Liver (tissue), 9 donors: ENCODE measurements around the gene ADNP2. TPM values are rescaled to one million over a fixed set of nuclear protein-coding genes. Genes with fewer than 3 reads are reported as not detected.

Experiments
- DNase-seq: peaks from one replicate; pipeline ENCODE4 v3.0.0-alpha.2; 2017; ENCODE audit warnings: low spot score
- H3K27ac ChIP-seq, 2 donors: one replicate each; pipeline ENCODE4 v1.7.0; 2013; ENCODE audit warnings: inconsistent platforms in 2 of 2, low read length in 2 of 2, control low read depth in 1 of 2, low read depth in 1 of 2, mild to moderate bottlenecking in 1 of 2
- H3K27me3 ChIP-seq, 4 donors: one replicate each; pipeline versions ENCODE4 v1.6.1 to v1.7.0; 2013; ENCODE audit warnings: low read length in 3 of 4, inconsistent platforms in 1 of 4, mild to moderate bottlenecking in 1 of 4, moderate library complexity in 1 of 4; ENCODE audit not compliant: control insufficient read depth in 4 of 4, insufficient read depth in 4 of 4
- H3K36me3 ChIP-seq, 4 donors: one replicate each; pipeline versions ENCODE4 v1.6.1 to v1.7.0; 2013; ENCODE audit warnings: low read length in 3 of 4, mild to moderate bottlenecking in 3 of 4, low read depth in 1 of 4, moderate library complexity in 1 of 4; ENCODE audit not compliant: control insufficient read depth in 4 of 4, insufficient read depth in 3 of 4
- H3K4me1 ChIP-seq, 4 donors: one replicate each; pipeline versions ENCODE4 v1.6.1 to v1.7.0; 2013; ENCODE audit warnings: low read length in 3 of 4, mild to moderate bottlenecking in 3 of 4, moderate library complexity in 1 of 4; ENCODE audit not compliant: control insufficient read depth in 4 of 4, insufficient read depth in 4 of 4
- H3K4me3 ChIP-seq, 3 donors: one replicate each; pipeline versions ENCODE4 v1.6.1 to v1.7.0; 2013; ENCODE audit warnings: low read length in 3 of 3, control low read depth in 1 of 3, low read depth in 1 of 3, mild to moderate bottlenecking in 1 of 3
- H3K9ac ChIP-seq, 2 donors: one replicate each; pipeline ENCODE4 v1.7.0; 2013; ENCODE audit warnings: low read length in 2 of 2, mild to moderate bottlenecking in 2 of 2, moderate library complexity in 2 of 2, control low read depth in 1 of 2, low read depth in 1 of 2
- H3K9me3 ChIP-seq, 4 donors: one replicate each; pipeline versions ENCODE4 v1.6.1 to v1.7.0; 2013; ENCODE audit warnings: low read length in 3 of 4; ENCODE audit not compliant: control insufficient read depth in 4 of 4
- EGR1 ChIP-seq, 2 donors: IDR thresholded peaks; 2 replicates each; pipeline ENCODE4 v1.6.1; 2016 to 2018; ENCODE audit warnings: antibody characterized with exemption in 2 of 2, low read depth in 2 of 2
- FOXA2 ChIP-seq: IDR thresholded peaks from 2 replicates; pipeline ENCODE4 v1.6.1; 2016; ENCODE audit warnings: antibody characterized with exemption
- HNF4G ChIP-seq: IDR thresholded peaks from 2 replicates; pipeline ENCODE4 v1.6.1; 2016; ENCODE audit warnings: antibody characterized with exemption
- JUND ChIP-seq, 2 donors: IDR thresholded peaks; 2 replicates each; pipeline ENCODE4 v1.6.1; 2016; ENCODE audit warnings: antibody characterized with exemption in 2 of 2
- RXRA ChIP-seq, 2 donors: IDR thresholded peaks; 2 replicates each; pipeline ENCODE4 v1.6.1; 2017 to 2018; ENCODE audit warnings: antibody characterized with exemption in 2 of 2, mild to moderate bottlenecking in 1 of 2
- YY1 ChIP-seq: IDR thresholded peaks from 2 replicates; pipeline ENCODE4 v1.6.1; 2016; ENCODE audit warnings: antibody characterized with exemption, mild to moderate bottlenecking
- WGBS: extraction: QIAGEN DNeasy Blood & Tissue Kit; methylation state at CpG from one replicate; pipeline ENCODE4 v1.1.7; 2013; 5-methylcytosine and 5-hydroxymethylcytosine counted together
- polyA plus RNA-seq, 2 donors: library from polyadenylated mRNA; stranded (reverse) in 1 of 2; unstranded in 1 of 2; fragments of 200-250 nt in 1 of 2; fragments of >200 nt in 1 of 2; fragmentation: Nextera tagmentation in 1 of 2; extraction: Ambion mirVana in 1 of 2; gene quantifications; one replicate each; pipeline versions ENCODE4 v1.2.1 to v1.2.3, GENCODE V29; 2013 to 2015
- total RNA-seq, 2 donors: library from RNA; depleted of rRNA; stranded (reverse); fragments of >200 nt; gene quantifications; one replicate each; pipeline ENCODE4 v1.2.3, GENCODE V29; 2014
- TF ChIP-seq, protein P1 (sequence below): IDR thresholded peaks from 2 replicates; pipeline ENCODE4 v1.6.1; 2016; ENCODE audit warnings: antibody characterized with exemption
- TF ChIP-seq, protein P2 (sequence below): fragments of 150-350 bp; IDR thresholded peaks from 2 replicates; pipeline ENCODE4 v1.5.1; 2017; ENCODE audit warnings: improper control_type of control experiment, low read depth, low read length; ENCODE audit not compliant: missing input control
- TF ChIP-seq, protein P3 (sequence below): IDR thresholded peaks from 2 replicates; pipeline ENCODE4 v1.6.1; 2016; ENCODE audit warnings: antibody characterized with exemption, mild to moderate bottlenecking
- TF ChIP-seq, protein P4 (sequence below): IDR thresholded peaks from 2 replicates; pipeline ENCODE4 v1.6.1; 2016; ENCODE audit warnings: antibody characterized with exemption
- donor health status: healthy.
- donor health status: healthy.
- donor health status: healthy.
- donor health status: healthy.
- donor health status: healthy.

Gene ADNP2
- total and polyA plus RNA-seq, 4 donors = 2.7 to 9.9 (median 6.4) TPM

- no peak overlapping the region for H3K4me3 ChIP-seq
- H3K36me3 ChIP-seq = peaks cover 15 to 36% (median 27%) of the 10 kb centered on the region in 4 donors
- 97% methylated on average over 14 of the region's 14 CpGs for WGBS
- no peaks in the 10 kb centered on the region for H3K27me3 ChIP-seq
- H3K9ac ChIP-seq = no peak overlapping the region
- no peaks in the 10 kb centered on the region for H3K4me1 ChIP-seq
- DNase-seq = no peak
- TF ChIP-seq, protein P1, sequence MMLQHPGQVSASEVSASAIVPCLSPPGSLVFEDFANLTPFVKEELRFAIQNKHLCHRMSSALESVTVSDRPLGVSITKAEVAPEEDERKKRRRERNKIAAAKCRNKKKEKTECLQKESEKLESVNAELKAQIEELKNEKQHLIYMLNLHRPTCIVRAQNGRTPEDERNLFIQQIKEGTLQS = no peak
- TF ChIP-seq, protein P2, sequence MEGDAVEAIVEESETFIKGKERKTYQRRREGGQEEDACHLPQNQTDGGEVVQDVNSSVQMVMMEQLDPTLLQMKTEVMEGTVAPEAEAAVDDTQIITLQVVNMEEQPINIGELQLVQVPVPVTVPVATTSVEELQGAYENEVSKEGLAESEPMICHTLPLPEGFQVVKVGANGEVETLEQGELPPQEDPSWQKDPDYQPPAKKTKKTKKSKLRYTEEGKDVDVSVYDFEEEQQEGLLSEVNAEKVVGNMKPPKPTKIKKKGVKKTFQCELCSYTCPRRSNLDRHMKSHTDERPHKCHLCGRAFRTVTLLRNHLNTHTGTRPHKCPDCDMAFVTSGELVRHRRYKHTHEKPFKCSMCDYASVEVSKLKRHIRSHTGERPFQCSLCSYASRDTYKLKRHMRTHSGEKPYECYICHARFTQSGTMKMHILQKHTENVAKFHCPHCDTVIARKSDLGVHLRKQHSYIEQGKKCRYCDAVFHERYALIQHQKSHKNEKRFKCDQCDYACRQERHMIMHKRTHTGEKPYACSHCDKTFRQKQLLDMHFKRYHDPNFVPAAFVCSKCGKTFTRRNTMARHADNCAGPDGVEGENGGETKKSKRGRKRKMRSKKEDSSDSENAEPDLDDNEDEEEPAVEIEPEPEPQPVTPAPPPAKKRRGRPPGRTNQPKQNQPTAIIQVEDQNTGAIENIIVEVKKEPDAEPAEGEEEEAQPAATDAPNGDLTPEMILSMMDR = no peak
- no peak for TF ChIP-seq YY1
- TF ChIP-seq, protein P3, sequence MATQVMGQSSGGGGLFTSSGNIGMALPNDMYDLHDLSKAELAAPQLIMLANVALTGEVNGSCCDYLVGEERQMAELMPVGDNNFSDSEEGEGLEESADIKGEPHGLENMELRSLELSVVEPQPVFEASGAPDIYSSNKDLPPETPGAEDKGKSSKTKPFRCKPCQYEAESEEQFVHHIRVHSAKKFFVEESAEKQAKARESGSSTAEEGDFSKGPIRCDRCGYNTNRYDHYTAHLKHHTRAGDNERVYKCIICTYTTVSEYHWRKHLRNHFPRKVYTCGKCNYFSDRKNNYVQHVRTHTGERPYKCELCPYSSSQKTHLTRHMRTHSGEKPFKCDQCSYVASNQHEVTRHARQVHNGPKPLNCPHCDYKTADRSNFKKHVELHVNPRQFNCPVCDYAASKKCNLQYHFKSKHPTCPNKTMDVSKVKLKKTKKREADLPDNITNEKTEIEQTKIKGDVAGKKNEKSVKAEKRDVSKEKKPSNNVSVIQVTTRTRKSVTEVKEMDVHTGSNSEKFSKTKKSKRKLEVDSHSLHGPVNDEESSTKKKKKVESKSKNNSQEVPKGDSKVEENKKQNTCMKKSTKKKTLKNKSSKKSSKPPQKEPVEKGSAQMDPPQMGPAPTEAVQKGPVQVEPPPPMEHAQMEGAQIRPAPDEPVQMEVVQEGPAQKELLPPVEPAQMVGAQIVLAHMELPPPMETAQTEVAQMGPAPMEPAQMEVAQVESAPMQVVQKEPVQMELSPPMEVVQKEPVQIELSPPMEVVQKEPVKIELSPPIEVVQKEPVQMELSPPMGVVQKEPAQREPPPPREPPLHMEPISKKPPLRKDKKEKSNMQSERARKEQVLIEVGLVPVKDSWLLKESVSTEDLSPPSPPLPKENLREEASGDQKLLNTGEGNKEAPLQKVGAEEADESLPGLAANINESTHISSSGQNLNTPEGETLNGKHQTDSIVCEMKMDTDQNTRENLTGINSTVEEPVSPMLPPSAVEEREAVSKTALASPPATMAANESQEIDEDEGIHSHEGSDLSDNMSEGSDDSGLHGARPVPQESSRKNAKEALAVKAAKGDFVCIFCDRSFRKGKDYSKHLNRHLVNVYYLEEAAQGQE = no peak
- TF ChIP-seq, protein P4, sequence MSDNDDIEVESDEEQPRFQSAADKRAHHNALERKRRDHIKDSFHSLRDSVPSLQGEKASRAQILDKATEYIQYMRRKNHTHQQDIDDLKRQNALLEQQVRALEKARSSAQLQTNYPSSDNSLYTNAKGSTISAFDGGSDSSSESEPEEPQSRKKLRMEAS = no peak
- TF ChIP-seq EGR1 (IDR thresholded peaks at IDR 0.05; ENCODE audit: low read depth in 2 of 2) = no peak
- no peak overlapping the region for H3K27ac ChIP-seq
- H3K9me3 ChIP-seq = no peaks in the 10 kb centered on the region
These were observed 28.1 kb downstream of the ADNP2 start for GRCh38 chr18:80137137-80137536.

- peaks cover 15 to 36% (median 27%) of the 10 kb centered on the region in 4 donors for H3K36me3 ChIP-seq
- TF ChIP-seq, protein P1 = no peak
- no peak for TF ChIP-seq HNF4G
- TF ChIP-seq, protein P4 = no peak
- TF ChIP-seq FOXA2 = no peak
- TF ChIP-seq RXRA (IDR thresholded peaks at IDR 0.05) = no peak
- TF ChIP-seq, protein P2 = no peak
- TF ChIP-seq JUND (IDR thresholded peaks at IDR 0.05) = no peak
- TF ChIP-seq, protein P3 = no peak
- no peak for DNase-seq
- H3K27me3 ChIP-seq = no peaks in the 10 kb centered on the region
- no peaks in the 10 kb centered on the region for H3K4me1 ChIP-seq
- 96% methylated on average over 12 of the region's 12 CpGs for WGBS
- no peak overlapping the region for H3K9ac ChIP-seq
- H3K27ac ChIP-seq = no peak overlapping the region
- no peaks in the 10 kb centered on the region for H3K9me3 ChIP-seq
- H3K4me3 ChIP-seq = no peak overlapping the region
These were observed 28.9 kb downstream of the ADNP2 start for GRCh38 chr18:80137976-80138375.
